Endothelial cell of umbilical vein (primary cell): ENCODE measurements around the gene TSPO.

Experiments
- POLR2AphosphoS5 ChIP-seq: IDR thresholded peaks from 2 replicates; pipeline ENCODE4 v1.6.1; 2012; ENCODE audit warnings: low read depth, mild to moderate bottlenecking, control low read depth, low read length, moderate library complexity; ENCODE audit not compliant: insufficient read depth
- TF ChIP-seq, protein P1 (sequence below), 2 donors: IDR thresholded peaks; 1 replicate in 1 of 2; 2 replicates in 1 of 2; pipeline ENCODE4 v1.5.1; 2011; ENCODE audit warnings: low read length in 2 of 2, mild to moderate bottlenecking in 2 of 2, moderate library complexity in 2 of 2, control low read depth in 1 of 2, inconsistent platforms in 1 of 2, low read depth in 1 of 2; ENCODE audit not compliant: insufficient read depth in 1 of 2; ENCODE audit errors: extremely low read depth in 1 of 2

DNA sequence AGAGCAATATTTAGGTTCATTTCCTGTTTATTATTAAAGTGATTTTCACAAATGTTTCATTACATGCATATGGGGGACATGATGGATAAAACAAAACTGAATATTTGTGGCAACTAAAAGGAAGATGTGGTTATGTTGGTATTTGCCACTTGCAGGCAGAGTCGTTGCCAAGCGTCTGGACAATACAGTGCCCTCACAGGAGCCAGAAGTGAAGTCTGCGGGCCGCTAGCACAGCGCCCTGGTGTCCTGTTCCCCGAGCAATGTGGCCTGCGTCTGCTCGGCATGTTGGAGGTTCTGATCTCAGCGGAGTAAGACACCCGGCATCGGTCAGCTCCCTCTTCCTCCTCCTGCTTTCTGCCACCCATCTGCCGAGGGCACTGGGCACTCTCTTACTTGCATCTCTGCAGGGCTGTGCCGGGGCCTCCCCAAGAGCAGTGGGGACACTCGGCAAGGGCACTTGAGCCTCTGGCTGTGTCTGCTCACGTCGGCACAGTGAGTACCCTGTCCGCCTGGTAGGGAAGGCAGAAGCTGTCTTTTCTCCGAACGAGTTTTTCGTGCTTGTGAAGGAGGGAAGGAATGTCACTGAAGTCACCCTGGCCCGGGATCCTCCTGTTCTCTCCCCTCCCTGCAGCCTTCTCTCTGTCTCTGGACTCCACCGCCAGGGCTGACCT, 46.0 kb downstream of the TSPO start:
- TF ChIP-seq, protein P1, sequence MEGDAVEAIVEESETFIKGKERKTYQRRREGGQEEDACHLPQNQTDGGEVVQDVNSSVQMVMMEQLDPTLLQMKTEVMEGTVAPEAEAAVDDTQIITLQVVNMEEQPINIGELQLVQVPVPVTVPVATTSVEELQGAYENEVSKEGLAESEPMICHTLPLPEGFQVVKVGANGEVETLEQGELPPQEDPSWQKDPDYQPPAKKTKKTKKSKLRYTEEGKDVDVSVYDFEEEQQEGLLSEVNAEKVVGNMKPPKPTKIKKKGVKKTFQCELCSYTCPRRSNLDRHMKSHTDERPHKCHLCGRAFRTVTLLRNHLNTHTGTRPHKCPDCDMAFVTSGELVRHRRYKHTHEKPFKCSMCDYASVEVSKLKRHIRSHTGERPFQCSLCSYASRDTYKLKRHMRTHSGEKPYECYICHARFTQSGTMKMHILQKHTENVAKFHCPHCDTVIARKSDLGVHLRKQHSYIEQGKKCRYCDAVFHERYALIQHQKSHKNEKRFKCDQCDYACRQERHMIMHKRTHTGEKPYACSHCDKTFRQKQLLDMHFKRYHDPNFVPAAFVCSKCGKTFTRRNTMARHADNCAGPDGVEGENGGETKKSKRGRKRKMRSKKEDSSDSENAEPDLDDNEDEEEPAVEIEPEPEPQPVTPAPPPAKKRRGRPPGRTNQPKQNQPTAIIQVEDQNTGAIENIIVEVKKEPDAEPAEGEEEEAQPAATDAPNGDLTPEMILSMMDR (IDR thresholded peaks at IDR 0.05; ENCODE audit: extremely low read depth in 1 of 2, insufficient read depth in 1 of 2, low read depth in 1 of 2, low read length in 2 of 2) = no peak
- TF ChIP-seq POLR2AphosphoS5 = no peak
